G401.6 (cell line): ENCODE results near the gene LANCL2.
"Not testable (repeated sequence)": the region's sequence is repeated elsewhere in the genome, so short reads cannot be mapped to it uniquely, and the experiment has no call there.

ENCODE experiments used
- FAIRE-seq: peaks from 2 replicates; lab custom pipeline; 2012; peaks lifted over from hg19 to GRCh38; lab: Jason Lieb, UNC

LANCL2 gene

DNA sequence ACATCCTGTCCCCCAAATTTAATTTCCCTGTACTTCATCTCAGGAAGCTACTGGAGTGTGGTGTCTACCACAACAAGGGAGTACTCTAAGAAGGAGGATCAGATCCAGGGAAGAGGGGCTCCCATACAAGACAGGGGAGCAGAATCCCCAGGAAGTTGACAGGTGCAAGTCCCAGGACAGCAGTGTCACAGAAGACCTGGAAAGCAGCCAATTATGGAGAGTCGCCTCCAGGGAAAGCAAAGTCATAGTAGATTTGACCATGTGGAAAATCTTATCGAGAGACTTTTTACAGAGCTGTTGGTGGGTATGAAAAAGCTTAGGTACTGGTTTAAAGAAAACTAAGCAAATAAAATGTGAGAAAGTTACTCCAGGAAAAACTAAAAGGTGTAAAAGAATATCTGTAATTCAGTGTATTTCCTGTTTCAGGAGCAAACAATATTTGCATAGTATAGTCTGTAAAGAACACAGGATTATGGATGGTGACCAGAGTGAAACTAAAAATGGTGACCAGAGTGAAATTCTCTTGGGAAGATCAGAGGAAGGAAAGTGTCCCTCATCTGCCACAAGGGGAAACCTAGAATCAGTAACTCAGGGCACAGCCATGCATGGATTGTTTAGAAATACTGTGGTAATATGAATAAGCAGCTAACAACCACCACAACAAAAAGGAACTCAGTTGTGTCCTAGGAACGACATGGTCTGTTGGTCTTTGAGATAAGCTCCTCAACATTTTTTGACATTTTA, 44.5 kb downstream of the LANCL2 start:
- FAIRE-seq = no peak

DNA sequence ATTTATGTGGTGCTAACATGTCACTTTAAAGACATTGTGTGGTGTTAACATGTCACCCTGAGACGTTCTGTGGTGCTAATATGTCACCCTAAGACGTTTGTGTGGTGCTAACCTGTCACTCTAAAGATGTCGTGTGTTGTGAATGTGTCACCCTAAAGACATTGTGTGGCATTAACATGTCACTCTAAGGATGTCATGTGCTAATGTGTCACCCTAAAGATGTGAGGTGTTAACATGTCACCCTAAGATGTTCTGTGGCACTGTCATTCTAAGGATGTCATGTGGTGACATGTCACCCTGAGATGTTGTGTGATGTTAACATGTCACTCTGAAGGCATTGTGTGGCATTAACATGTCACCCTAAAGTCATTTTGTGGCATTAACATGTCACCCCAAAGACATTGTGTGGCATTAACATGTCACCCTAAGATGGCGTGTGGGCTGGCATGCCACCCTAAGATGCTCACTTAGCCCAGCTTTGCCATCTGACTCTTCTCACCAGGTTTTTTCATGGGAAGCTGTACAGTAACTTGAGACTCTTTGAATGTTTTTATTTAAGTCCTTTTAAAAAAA, 45.6 kb downstream of the LANCL2 start:
- FAIRE-seq = no peak

DNA sequence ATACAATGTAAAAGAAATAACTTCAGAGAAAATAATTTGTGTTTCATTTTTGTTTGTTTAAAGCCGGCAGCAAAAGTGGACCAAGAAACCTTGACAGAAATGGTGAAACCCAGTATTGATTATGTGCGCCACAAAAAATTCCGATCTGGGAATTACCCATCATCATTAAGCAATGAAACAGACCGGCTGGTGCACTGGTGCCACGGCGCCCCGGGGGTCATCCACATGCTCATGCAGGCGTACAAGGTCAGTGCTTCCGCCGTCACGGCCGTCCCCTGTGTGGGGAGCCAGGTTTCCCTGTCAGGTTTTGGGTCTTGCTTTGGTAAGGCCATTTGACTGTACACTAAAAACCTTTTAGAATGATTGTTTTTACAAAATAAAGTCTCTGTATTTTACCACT, 46.7 kb downstream of the LANCL2 start:
- FAIRE-seq = no peak

DNA sequence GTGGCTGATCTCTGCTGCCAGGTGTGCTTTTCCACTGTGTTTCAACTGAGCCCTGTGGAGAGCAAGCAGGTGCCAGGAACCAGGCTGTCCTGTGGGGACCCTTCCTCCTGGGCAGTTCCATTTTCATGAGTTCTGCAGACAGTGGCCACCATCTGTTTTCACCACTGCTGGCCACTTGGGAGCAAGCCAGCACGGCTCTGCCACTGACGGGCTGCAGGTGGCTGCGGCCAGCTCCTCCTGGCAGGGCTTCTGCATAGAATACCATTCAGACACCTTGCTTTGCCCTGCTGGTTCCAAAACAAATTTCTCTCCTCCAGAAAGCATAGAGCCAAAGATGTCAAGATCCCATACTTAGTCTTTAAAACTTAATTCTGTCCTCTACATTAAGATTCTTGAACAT, 48.3 kb downstream of the LANCL2 start:
- FAIRE-seq = no peak

DNA sequence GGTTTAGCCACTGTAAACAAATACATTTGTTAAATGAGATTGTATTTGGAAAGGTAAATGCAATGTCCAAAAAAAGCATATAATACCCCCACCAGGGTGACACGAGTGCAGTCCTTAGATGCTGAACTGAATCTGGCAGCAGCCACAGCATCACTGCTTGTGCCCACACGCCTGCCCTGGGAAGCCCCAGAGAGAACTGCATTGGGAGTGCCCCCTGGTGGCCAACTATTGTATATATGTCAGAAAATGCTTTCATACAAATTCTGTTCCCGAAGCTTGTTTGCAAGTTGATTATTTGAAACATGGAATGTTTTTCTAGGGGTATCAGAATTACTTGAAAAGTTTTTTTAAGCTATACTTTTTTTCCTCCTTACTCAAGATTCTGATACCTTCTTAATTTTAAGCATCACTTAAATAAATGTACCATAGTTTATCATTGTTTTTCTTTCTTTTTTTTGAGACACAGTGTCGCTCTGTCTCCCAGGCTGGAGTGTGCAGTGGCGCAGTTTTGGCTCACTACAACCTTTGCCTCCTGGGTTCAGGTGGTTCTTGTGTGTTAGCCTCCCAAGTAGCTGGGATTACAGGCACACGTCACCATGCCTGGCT, 50.1 kb downstream of the LANCL2 start:
- peak; percentile 96 for FAIRE-seq

DNA sequence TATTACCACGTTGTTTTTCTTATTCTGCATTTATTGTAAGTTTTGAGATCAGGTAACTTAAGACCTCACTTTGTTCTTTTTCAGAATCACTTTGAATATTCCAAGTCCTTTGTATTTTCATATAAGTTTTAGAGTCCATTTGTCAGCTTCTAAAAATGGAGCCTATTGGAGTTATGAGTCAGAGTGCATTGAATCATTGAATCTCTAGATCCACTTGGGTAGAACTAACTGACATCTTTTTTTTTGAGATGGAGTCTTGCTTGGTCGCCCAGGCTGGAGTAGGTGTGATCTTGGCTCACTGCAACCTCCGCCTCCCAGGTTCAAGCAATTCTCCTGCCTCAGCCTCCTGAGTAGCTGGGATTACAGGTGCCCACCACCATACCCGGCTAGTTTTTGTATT, 52.3 kb downstream of the LANCL2 start:
- FAIRE-seq = not testable (repeated sequence)

DNA sequence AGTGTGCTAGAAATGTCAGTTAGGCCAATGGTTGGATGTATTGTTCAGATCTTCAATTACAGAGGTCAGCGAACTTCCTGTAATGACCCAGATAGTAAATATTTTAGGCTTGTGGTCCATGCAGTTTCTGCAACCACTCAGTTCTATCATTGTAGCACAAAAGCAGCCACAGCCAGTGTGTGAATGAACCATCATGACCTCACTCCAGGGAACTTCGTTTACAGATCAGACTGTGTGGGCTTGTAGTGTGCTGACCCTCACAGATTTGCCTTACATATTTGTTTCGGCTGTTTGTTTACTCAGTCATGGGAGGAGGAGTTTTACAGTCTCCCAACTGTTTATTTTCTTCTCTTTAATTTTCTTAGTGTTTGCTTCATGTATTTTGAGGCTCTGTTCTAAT, 55.4 kb downstream of the LANCL2 start:
- FAIRE-seq = no peak

DNA sequence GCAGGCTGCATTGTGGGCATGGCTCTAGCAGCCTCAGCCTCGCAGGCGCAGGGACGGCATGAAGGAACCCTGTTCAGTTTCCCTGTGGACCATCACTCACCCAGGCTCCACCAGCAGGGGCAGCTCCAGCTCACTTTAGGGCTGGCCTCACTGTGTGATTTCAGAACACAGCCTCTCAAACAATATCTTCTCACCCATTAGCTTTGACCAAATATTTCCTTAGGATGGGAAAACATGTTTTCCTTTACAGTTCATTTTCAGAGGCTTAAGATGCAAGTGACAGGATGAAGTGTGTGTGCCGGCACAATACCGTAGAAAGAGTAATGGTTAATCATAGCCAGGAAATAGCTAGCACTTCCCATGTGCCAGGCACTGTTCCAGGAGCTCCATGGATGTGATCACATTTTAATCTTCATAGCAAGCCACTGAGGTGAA, 58.2 kb downstream of the LANCL2 start:
- FAIRE-seq = no peak

DNA sequence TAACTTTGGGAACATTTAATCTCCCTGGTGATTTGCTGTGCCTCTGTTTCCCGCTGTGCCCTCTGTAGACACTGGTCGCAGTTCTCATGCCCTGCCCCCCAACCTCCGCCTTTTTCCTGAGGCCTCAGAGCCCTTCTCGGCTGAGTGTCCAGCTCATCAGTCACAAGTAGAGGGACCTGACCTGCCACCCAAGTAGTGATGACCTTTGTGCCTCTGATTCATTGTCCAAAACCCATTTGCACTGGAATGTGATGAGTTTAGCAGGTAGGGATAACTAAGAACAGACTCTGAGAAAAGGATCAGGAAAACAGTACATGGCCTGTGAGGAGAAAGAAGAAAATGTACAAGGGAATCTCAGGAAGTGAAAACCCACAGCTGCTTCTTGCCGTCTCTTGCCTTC, 58.8 kb downstream of the LANCL2 start:
- FAIRE-seq = no peak

DNA sequence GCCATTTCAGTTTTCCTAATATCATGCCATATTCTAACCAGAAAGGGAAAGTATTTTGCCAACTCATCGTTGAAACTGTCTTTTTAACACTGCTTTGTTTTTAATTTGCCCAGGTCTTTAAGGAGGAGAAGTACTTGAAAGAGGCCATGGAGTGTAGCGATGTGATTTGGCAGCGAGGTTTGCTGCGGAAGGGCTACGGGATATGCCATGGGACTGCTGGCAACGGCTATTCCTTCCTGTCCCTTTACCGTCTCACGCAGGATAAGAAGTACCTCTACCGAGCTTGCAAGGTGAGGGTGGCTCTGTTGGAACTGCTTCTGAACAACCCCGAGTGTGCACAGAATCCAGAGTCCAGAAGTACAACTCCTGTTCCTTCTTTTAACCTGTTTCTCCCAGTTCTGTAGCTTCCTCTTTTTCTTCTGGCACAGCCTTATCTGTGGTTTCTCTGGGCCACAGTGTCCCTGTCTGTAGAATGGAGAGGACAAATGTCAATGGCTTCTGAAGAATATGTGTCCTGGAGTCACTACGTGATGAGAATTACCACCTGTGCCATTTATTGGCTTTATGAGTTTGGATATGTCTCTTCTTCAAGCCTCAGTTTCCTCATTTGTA, 60.1 kb downstream of the LANCL2 start:
- no peak for FAIRE-seq

DNA sequence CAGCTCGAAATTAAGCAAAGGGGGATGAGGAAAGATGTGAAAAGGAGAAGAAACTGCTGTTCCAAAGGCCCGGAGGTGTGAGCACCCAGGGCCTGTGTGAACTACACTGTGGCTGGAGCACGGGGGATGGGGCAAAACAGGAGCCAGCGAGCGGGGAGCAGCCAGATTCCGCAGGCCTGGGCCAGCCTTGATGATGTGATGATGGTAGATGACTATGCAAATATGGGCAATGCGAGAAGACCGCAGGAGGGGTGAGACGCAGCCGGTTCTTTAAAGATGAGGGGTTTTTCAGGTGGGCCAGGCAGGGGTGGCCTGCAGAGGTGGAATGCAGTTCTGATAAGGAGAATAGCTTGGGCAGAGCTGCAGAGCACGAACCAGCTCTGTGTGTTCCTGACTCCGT, 61.5 kb downstream of the LANCL2 start:
- no peak for FAIRE-seq

DNA sequence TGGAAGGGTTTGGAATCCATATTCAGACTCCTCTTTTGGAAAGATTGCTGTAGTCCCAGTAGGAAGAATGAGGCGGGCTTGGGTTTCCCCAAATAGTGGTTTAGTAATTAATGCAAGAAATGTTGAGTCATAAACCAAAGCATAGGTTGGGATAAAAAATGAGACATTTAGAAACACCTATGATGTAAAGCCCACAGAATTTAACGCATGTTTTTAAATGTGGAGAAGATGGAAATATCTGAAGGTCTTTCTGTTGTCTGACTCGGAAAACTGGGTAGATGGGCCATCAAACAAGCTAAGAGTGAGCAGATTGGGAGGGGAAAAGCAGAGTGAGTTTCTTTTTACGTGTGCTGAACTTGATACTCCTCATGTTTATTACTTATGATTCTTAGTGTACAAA, 62.2 kb downstream of the LANCL2 start:
- no peak for FAIRE-seq

DNA sequence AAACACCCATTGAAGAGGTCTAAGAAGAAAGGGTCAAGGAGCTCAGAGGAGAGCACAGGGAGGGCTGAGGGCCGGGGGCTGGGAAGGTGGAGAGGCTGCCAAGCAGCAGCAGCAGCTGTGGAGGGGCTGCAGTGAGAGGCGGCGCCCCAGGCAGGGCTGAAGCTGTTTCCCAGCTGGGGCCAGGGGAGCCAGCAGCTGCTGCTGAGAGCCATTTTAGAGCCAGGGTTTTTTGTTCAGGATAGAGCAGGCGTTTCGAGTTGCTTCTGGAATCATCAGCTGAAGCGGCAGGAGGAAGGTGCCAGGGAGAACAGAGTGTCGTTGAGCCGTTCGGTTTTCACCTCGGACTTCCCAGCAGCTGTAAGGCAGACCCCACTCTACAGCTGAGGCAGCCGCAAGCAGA, 62.7 kb downstream of the LANCL2 start:
- no peak for FAIRE-seq

DNA sequence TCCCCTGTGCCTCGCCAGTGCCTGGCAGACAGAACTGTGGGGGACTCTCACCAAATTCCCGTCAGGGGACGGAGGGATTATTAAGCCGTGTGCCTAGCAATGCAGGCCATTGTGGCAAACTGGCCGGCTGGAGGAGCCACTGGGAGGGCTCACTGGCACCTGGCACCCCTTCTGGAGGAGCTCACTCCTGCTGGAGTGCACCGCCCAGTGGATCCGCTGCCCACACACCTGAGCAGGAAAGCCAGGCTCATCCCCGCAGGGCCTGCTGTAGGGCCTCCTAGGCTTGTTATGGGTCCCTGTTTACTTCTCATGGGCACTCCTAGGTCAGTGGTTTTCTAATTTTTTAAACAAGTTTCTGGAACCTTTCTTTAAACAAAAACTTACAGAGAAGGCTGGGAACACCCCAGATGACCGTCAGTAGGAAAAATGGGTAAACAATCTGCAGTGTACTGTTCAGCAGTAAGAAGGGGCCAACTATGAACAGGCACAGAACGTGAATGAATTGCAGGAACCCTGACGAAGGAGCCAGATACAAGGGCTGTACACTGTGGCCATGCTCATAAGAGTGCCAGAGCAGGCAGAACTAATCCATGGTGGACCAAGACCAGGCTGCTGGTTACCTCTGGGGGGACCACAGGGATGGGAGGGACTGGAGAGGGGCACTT, 64.8 kb downstream of the LANCL2 start:
- no peak for FAIRE-seq

DNA sequence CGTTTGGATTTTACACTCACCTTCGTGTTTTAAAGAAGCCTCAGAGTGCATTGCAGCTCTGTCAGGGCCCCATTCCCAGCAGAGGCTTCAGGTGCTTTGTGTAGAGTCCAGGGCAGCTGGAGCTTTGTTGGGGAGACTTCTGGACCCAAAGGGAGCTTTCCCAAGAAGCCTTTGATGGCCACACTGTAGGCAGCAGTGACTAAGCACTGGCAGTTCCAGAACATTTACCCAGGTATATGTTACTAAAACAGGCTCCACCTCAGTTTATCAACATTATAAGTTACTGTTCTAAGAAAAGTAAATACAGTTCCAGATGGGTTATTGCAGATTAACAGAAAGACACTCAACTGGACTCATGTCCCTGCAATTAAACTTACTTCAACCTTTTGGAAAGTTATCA, 66.8 kb downstream of the LANCL2 start:
- FAIRE-seq = no peak

DNA sequence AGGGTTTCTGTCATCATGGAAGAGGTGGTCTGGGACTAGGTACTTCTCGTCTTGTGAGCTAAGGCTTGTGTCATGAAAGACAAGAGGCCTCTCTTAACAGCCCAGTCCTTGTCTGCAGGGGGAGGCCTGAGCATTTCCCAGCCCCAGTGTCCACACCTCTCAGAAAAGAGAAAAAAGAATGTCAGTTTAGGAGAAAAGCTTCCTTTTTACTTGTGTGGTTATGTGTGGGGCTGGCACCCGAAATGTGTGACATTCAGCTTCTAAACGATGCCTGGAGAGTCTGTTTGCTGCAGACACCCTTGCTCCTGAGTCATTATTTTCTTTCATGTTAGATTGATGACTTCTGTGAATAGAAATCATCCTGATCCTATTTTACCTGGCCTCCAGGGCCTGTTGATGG, 67.4 kb downstream of the LANCL2 start:
- no peak for FAIRE-seq

DNA sequence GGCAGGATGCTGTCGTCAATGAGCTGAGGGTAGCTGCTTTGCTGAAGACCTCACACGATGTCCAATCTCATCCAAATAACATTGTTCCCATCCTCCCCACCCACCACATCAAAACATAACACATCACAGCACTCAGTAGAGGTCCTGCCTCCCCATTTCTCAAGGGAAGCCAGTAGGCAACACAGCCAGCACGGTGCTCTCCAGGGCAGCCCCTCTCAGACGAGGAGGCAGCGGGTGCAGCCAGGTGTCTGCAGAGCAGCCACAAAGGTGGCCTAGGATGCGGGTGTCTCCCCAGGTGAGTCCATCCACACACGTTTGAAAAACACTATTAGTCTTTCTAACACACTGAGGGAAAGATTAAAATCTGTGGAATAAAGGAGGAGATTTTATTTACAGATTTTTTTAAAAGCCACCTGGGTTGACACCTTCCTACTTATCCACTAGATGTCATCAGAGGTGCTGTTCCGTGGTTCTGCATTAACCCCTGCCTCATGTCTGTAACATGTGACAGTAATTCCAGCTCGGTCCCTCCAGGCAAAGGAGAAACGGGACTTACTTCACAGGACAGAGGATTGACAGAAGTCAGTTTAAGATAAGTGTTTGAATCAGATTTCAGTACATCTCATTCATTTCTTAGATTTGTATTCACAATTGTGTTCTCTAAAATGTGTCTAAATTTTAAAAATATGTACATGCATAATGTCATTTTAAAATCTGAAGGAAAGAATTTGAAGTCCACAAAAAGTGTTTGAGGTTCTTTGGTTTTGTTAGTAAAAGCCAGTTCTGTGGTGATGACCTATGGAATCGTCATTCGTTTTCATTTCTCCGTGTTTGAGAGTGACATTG, 68.0 kb downstream of the LANCL2 start:
- FAIRE-seq = peak; percentile 85

DNA sequence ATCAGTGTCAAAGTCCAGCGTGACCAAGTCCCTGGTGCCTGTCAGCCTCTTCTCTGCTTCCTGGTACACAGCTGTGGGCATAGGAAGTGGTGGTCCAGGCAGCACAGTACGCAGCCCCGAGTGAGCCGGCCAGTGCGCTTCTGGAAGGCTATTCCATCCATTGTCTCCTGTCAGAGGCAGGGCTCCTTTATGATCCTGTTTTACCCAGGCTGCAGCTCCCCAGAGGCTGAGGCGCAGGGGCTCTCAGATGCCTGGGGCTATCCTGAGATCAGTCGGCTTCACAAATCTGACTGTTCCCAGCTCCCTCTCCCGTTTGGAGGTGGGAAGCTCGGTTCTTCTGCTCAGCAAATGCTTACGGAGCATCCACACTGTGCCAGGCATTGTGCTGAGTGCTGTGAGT, 70.3 kb downstream of the LANCL2 start:
- FAIRE-seq = no peak

DNA sequence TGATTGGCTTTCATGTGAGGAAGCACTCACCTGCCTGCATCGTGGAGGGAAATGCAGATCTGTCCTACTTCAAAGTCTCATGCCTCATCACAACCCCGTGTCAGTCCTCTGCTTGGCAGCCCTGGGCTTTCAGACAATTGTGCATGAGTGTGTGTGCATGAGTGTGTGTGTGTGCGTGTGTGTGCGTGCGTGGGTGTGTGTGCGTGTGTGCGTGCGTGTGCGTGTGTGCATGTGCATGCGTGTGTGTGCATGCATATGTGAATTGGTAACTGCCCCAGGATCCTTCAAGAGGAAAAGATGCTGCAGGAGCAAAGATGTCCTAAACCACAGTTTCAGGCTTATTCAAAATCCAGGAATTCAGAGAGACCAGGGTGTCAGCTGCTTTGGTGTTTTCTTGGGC, 71.3 kb downstream of the LANCL2 start:
- FAIRE-seq = no peak

DNA sequence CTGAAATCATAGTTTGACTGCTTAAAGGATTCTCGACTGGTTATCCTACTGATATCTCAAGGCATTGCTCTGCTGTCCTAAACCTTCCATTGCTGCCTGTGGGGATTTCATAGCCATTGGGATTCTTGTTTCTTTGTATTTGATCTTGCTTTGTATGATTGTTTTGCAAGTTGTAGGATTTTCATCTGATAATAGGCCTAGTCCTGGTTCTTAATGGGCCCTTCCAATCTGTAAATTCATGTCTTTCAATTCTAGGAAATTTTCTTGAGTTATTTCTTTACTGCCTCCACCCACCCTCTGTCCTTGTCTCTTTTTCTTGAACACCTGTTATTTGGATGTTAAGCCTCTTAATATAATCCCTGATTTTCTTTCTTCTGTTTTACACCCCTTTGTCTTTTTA, 72.2 kb downstream of the LANCL2 start:
- no peak for FAIRE-seq

DNA sequence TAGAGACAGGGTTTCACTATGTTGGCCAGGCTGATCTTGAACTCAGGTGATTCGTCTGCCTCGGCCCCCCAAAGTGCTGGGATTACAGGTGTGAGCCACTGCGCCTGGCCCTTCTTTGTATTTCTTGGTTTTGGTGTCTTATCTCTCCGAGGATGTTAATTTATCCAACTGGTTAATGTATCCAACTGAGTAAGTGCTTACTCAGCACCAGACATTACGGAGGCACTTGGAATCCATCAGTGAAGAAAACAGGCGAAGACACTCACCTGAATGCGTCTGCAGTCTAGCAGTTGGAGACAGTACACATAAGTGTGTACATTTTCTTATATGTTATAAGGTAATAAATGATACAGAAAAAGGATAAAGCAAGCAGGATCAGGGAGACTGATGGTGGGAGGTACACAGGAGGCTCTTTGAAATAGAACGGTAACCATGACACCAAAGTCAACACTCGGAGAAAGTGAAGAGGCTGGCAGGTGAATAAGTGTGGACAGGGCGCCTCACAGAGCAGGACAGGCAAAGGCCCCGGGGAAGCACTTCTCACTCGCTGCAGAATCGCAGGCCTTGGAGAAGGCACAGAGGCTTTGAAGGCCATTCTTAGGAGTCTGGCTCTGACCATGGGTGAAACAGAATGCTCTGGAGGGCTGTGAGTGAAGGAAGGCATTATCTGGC, 73.1 kb downstream of the LANCL2 start:
- no peak for FAIRE-seq
